Kidney (tissue), 14 donors: ENCODE measurements around the gene NXPH3. TPM values are rescaled to one million over a fixed set of nuclear protein-coding genes. Genes with fewer than 3 reads are reported as not detected.
"Not testable (repeated sequence)": the region's sequence is repeated elsewhere in the genome, so short reads cannot be mapped to it uniquely, and the experiment has no call there.

Experiments
- DNase-seq, 5 donors: peaks; one replicate each; pipeline ENCODE4 v3.0.0-alpha.2; 2013 to 2020
- FAIRE-seq: peaks from 2 replicates; lab custom pipeline; 2012; peaks lifted over from hg19 to GRCh38; lab: Jason Lieb, UNC
- H3K27ac ChIP-seq, 2 donors: one replicate each; pipeline ENCODE4 v1.7.0; 2013; ENCODE audit warnings: low read depth in 2 of 2, low read length in 2 of 2, inconsistent platforms in 1 of 2
- H3K27me3 ChIP-seq: one replicate; pipeline ENCODE4 v1.7.1; 2013; ENCODE audit warnings: low read length, inconsistent platforms; ENCODE audit not compliant: control insufficient read depth, insufficient read depth
- H3K36me3 ChIP-seq, 3 donors: one replicate each; pipeline versions ENCODE4 v1.7.0 to v1.7.1; 2013; ENCODE audit warnings: low read length in 3 of 3, control low read depth in 1 of 3, inconsistent platforms in 1 of 3; ENCODE audit not compliant: insufficient read depth in 3 of 3, control insufficient read depth in 2 of 3
- H3K4me1 ChIP-seq, 3 donors: one replicate each; pipeline versions ENCODE4 v1.7.0 to v1.7.1; 2013; ENCODE audit warnings: low read length in 3 of 3, inconsistent platforms in 1 of 3, low read depth in 1 of 3; ENCODE audit not compliant: control insufficient read depth in 2 of 3, insufficient read depth in 2 of 3
- H3K4me3 ChIP-seq, 3 donors: one replicate each; pipeline versions ENCODE4 v1.7.0 to v1.8.1; 2013; ENCODE audit warnings: low read length in 3 of 3, control low read depth in 1 of 3, inconsistent platforms in 1 of 3
- H3K9ac ChIP-seq, 3 donors: one replicate each; pipeline versions ENCODE4 v1.7.0 to v1.7.1; 2013; ENCODE audit warnings: low read length in 3 of 3, control low read depth in 1 of 3, inconsistent platforms in 1 of 3
- H3K9me3 ChIP-seq, 3 donors: one replicate each; pipeline versions ENCODE4 v1.7.0 to v1.7.1; 2013; ENCODE audit warnings: low read length in 3 of 3, control low read depth in 1 of 3, inconsistent platforms in 1 of 3; ENCODE audit not compliant: control insufficient read depth in 2 of 3, insufficient read depth in 1 of 3
- CTCF ChIP-seq: IDR thresholded peaks from 3 replicates; pipeline ENCODE4 v1.5.1; 2012; ENCODE audit warnings: mild to moderate bottlenecking, moderate library complexity, borderline replicate concordance; ENCODE audit not compliant: insufficient read depth; ENCODE audit errors: extremely low read depth
- intact Hi-C: fragments of 100-400 bp; cut with DNase I; formaldehyde crosslinking; loops from one replicate; pipeline ENCODE4 v1.11.1; 2022
- polyA plus RNA-seq: library from polyadenylated mRNA; stranded (reverse); fragments of 350-450 nt; fragmentation: Illumina TruSeq; extraction: RNeasy Lipid Tissue Mini Kit (QIAGEN cat#74804); gene quantifications from one replicate; pipeline ENCODE4 v1.2.3, GENCODE V29; 2014; ENCODE audit warnings: low read depth, low replicate concordance; ENCODE audit not compliant: insufficient read depth
- total RNA-seq: library from RNA; stranded (reverse); fragmentation: NEBNext Ultra II Directional; extraction: Animal tissue kit (Norgen Biotek cat#: 25700); gene quantifications from one replicate; pipeline ENCODE4 v1.2.1, GENCODE V29; 2021
- donor health status: control.
- donor health status: control.
- donor health status: control.
- donor health status: control.
- donor health status: control.
- donor health status: DM: yes; HTN: yes; CAD: no.
- donor health status: Normal renal cell carcinoma (clear cell type).

NXPH3 gene
- total and polyA plus RNA-seq, 2 donors from 2014 or later = 0.98 to 1.2 TPM

DNA sequence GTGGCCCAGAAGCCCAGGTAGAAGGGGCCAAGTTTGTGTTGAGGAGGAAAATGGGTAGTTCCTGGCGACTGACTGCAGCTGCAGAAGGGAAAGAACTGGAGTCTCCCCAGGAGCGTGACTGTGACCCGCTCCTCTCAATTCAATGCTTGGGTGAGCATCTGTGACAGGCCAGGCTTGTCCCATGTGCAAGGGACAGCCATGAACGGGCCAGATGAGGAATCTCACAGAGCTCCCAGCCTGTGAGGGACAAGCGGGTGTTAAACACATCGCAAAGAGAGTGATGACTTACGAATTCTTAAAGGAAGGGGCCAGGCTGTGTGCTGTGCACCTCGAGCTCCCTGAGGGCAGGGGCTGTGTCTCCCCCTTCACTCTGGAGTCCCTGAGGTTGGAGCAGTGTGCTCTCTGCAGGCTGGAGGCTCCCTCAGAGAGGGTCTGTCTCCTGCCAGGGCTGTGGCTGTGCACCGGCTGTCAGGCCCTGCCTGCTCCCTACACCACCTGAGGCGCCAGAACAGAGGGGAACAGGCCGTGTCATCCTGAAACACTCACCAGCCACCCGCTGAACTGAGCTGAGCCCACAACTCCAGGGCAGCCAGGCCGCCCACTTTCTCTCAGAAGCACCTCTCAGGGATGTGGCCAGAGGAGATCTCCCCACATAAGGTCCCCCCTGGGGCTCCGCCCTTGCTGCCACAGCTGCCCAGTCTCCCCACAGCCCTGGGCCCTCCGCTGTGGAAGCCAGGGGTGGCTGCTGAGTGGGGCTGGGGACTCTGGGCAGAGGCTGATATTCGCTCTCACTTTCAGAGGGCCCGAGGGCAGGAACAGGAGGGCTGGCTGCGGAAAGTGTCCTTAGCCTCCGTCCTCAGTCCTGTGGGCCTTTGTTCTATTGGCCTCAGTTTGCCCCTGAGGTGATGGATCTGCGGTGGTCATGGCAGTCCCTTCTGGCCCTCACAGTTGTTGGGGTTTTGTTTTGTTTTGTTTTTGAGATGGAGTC lies 25.7 kb upstream of the NXPH3 start:
- H3K36me3 ChIP-seq = no peaks in the 10 kb centered on the region
- DNase-seq = peak in 1 of 5 donors; percentile 59
- no peak for FAIRE-seq

GRCh38 chr17:49550764-49551163 lies 24.9 kb upstream of the NXPH3 start:
- FAIRE-seq, H3K9me3 ChIP-seq, H3K27me3 ChIP-seq, DNase-seq, H3K4me3 ChIP-seq, H3K27ac ChIP-seq, H3K9ac ChIP-seq, H3K4me1 ChIP-seq, H3K36me3 ChIP-seq: not testable (repeated sequence)
- intact Hi-C loops = loop anchor here (10.0 kb wide), 2 partner anchors 56 to 116 kb away; partner anchors contain the start of gene NGFR

More for the DNA sequence above, 25.7 kb upstream of the NXPH3 start:
- intact Hi-C loops = loop anchor here (10.0 kb wide), 2 partner anchors 55 to 115 kb away; partner anchors contain the start of gene NGFR
- H3K4me1 ChIP-seq = peaks cover 0 to 2% (median 0%) of the 10 kb centered on the region in 3 donors
- no peak overlapping the region for H3K9ac ChIP-seq
- no peak overlapping the region for H3K4me3 ChIP-seq
- no peaks in the 10 kb centered on the region for H3K9me3 ChIP-seq
- no peak for TF ChIP-seq CTCF
- no peaks in the 10 kb centered on the region for H3K27me3 ChIP-seq
- no peak overlapping the region for H3K27ac ChIP-seq

DNA sequence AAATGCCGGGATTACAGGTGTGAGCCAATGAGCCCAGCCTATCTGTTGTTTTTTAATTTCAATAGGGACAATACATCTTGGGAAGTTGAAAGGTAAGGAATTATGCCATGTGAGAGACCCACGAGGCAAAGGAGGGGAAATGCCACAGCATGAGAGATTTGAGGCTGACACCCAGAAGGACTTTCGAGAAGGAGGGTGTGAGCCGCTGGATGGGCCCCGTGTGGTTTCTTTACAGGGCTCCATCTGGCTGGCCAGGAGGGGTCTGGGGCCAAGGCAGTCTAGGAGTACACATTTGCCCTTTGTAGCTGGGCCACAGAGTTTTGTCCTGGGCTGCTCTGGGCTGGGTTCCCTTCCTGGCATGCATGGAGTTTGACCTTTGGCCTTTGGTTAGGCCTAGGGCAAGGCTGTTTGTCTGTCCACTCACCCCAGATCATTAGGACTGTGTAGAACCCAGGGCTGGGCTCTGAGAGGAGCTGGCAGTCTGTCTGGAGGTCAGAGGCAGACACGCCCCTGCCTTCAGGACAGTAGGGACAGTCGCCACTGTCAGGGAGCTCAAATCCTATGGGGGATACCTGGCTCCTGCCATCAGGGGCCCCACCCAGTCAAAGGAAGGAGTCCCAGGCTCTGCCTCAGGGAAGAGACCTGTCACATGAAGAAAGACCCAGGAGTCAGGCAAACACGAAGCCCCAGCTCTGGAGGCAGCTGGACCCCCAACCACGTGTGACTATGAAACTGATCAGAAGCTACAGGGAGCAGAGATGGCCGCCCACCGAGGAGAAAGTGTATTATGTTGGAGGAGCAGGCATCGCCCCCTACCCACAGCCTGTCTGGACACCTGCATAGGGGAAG lies 24.2 kb upstream of the NXPH3 start:
- no peak for TF ChIP-seq CTCF
- H3K27ac ChIP-seq = no peak overlapping the region
- no peak overlapping the region for H3K9ac ChIP-seq
- no peaks in the 10 kb centered on the region for H3K36me3 ChIP-seq
- intact Hi-C loops = loop anchor here (10.0 kb wide), 2 partner anchors 57 to 117 kb away; partner anchors contain the start of gene NGFR
- FAIRE-seq (no peak), DNase-seq (no peak)
- no peak overlapping the region for H3K4me3 ChIP-seq
- H3K9me3 ChIP-seq = no peaks in the 10 kb centered on the region
- peaks cover 0 to 6% (median 0%) of the 10 kb centered on the region in 3 donors for H3K4me1 ChIP-seq
- no peaks in the 10 kb centered on the region for H3K27me3 ChIP-seq
